Glutamatergic neuron (in vitro differentiated cells): Measurements from ENCODE around the gene ID3. TPM values are rescaled to one million over a fixed set of nuclear protein-coding genes. Genes with fewer than 3 reads are reported as not detected.

ENCODE experiments used
- DNase-seq: peaks from one replicate; pipeline ENCODE4 v3.0.0; 2022
- H3K27ac Mint-ChIP-seq: one replicate; pipeline ENCODE4 v1.8.0; 2020; ENCODE audit warnings: mild to moderate bottlenecking, mixed read lengths, inconsistent platforms; ENCODE audit not compliant: unreplicated experiment
- H3K27me3 Mint-ChIP-seq: one replicate; pipeline ENCODE4 v1.8.0; 2020; ENCODE audit warnings: mild to moderate bottlenecking, moderate library complexity, mixed read lengths, inconsistent platforms; ENCODE audit not compliant: unreplicated experiment
- H3K36me3 Mint-ChIP-seq: one replicate; pipeline ENCODE4 v1.8.0; 2020; ENCODE audit warnings: mild to moderate bottlenecking, mixed read lengths, inconsistent platforms; ENCODE audit not compliant: unreplicated experiment
- H3K4me1 Mint-ChIP-seq: one replicate; pipeline ENCODE4 v1.8.0; 2020; ENCODE audit warnings: mild to moderate bottlenecking, low read depth, mixed read lengths, inconsistent platforms; ENCODE audit not compliant: unreplicated experiment
- H3K4me3 Mint-ChIP-seq: one replicate; pipeline ENCODE4 v1.8.0; 2020; ENCODE audit warnings: mild to moderate bottlenecking, mixed read lengths, inconsistent platforms; ENCODE audit not compliant: unreplicated experiment
- H3K9me3 Mint-ChIP-seq: one replicate; pipeline ENCODE4 v1.8.0; 2020; ENCODE audit warnings: mild to moderate bottlenecking, moderate library complexity, mixed read lengths, inconsistent platforms; ENCODE audit not compliant: unreplicated experiment
- CTCF ChIP-seq: fragments of 200-600 bp; sonication (generic); IDR thresholded peaks from one replicate; pipeline ENCODE4 v1.5.0; 2021; ENCODE audit not compliant: partially characterized antibody, unreplicated experiment
- total RNA-seq: library from RNA; stranded (reverse); fragmentation: NEBNext Ultra II Directional; extraction: Animal tissue kit (Norgen Biotek cat#: 25700); gene quantifications from one replicate; pipeline ENCODE4 v1.2.1, GENCODE V29; 2021; ENCODE audit not compliant: unreplicated experiment

The ID3 gene
- total RNA-seq, 1 donor from 2014 or later, result 10.9 TPM

GRCh38 chr1:23561076-23561812, 1.9 kb upstream of the ID3 start:
- no peak overlapping the region for H3K4me3 Mint-ChIP-seq
- H3K27ac Mint-ChIP-seq, result no peak overlapping the region
- peaks cover 29% of the 10 kb centered on the region for H3K4me1 Mint-ChIP-seq
- peaks cover 5% of the 10 kb centered on the region for H3K9me3 Mint-ChIP-seq
- H3K27me3 Mint-ChIP-seq, result peaks cover 5% of the 10 kb centered on the region
- no peaks in the 10 kb centered on the region for H3K36me3 Mint-ChIP-seq
- no peak for TF ChIP-seq CTCF
- no peak for DNase-seq

GRCh38 chr1:23559985-23560741, 862 bp upstream of the ID3 start:
- Mint-ChIP-seq H3K4me3 (peak overlapping the region; percentile 93), H3K36me3 (no peaks in the 10 kb centered on the region), H3K27ac (peak overlapping the region; percentile 85), H3K27me3 (peaks cover 9% of the 10 kb centered on the region), H3K9me3 (peaks cover 7% of the 10 kb centered on the region), H3K4me1 (peaks cover 39% of the 10 kb centered on the region)
- no peak for DNase-seq
- no peak for TF ChIP-seq CTCF

- Mint-ChIP-seq H3K9me3 (peaks cover 11% of the 10 kb centered on the region), H3K27me3 (peaks cover 14% of the 10 kb centered on the region)
- TF ChIP-seq CTCF, result no peak
Observed at GRCh38 chr1:23558872-23559135, 497 bp downstream of the ID3 start.

GRCh38 chr1:23558140-23558871, 995 bp downstream of the ID3 start:
- Mint-ChIP-seq H3K9me3 (peaks cover 11% of the 10 kb centered on the region), H3K4me1 (peaks cover 48% of the 10 kb centered on the region), H3K27me3 (peaks cover 17% of the 10 kb centered on the region), H3K4me3 (peak overlapping the region; percentile 93), H3K36me3 (no peaks in the 10 kb centered on the region), H3K27ac (no peak overlapping the region)
- TF ChIP-seq CTCF, result no peak
- no peak for DNase-seq

More at GRCh38 chr1:23558872-23559135, 497 bp downstream of the ID3 start:
- Mint-ChIP-seq H3K36me3 (no peaks in the 10 kb centered on the region), H3K4me3 (peak overlapping the region; percentile 93), H3K27ac (no peak overlapping the region), H3K4me1 (peaks cover 45% of the 10 kb centered on the region)
- no peak for DNase-seq
